LNCAP (cell line): Measurements from ENCODE around the gene FH.

Source experiments
- CTCF ChIP-seq: fragments of 450-650 bp; IDR thresholded peaks from 2 replicates; pipeline ENCODE4 v1.5.1; 2017; ENCODE audit warnings: mild to moderate bottlenecking

FH gene

GRCh38 chr1:241465673-241466072, 53.9 kb downstream of the FH start:
- TF ChIP-seq CTCF, result no peak

- no peak for TF ChIP-seq CTCF
Observed at GRCh38 chr1:241464985-241465384, 54.6 kb downstream of the FH start.

- no peak for TF ChIP-seq CTCF
Observed at GRCh38 chr1:241462391-241462790, 57.2 kb downstream of the FH start.

- TF ChIP-seq CTCF, result no peak
Observed at GRCh38 chr1:241460098-241460873, 59.3 kb downstream of the FH start.

- no peak for TF ChIP-seq CTCF
Observed at GRCh38 chr1:241459186-241459802, 60.3 kb downstream of the FH start.

- no peak for TF ChIP-seq CTCF
Observed at GRCh38 chr1:241457421-241457820, 62.1 kb downstream of the FH start.

- TF ChIP-seq CTCF, result no peak
Observed at GRCh38 chr1:241456743-241457142, 62.8 kb downstream of the FH start.
